GM18868 (cell line): Measurements from ENCODE around the gene SYNGR4.
A peak's percentile ranks its signal among the peaks of the same experiment; 100 is the strongest.

Experiments
- ATAC-seq: cut with Tn5 transposase; IDR thresholded peaks from one replicate; pipeline ENCODE4 v1.9.1; 2021; ENCODE audit warnings: mild to moderate bottlenecking, moderate library complexity; ENCODE audit not compliant: unreplicated experiment

Gene SYNGR4

DNA sequence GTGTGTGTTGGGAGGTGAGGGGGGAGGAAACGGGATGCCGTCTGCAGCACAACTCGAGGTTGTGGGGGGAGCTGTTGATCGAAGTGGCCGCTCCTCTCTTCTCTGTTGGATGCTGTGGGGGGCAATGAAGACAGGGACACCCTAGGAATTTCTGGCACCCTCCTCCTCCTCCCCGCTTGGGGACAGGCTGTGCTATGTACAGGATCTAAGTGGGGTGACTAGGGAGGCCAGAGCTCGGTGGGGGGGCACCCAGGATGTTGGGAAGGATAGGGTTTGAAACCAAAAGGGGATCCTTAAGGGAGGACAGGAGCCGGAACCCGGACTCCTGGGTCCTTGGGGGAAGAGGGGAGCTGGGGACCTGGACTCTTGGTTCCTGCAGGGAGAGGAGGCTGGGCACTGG is 31.3 kb downstream of the SYNGR4 start:
- no peak for ATAC-seq

DNA sequence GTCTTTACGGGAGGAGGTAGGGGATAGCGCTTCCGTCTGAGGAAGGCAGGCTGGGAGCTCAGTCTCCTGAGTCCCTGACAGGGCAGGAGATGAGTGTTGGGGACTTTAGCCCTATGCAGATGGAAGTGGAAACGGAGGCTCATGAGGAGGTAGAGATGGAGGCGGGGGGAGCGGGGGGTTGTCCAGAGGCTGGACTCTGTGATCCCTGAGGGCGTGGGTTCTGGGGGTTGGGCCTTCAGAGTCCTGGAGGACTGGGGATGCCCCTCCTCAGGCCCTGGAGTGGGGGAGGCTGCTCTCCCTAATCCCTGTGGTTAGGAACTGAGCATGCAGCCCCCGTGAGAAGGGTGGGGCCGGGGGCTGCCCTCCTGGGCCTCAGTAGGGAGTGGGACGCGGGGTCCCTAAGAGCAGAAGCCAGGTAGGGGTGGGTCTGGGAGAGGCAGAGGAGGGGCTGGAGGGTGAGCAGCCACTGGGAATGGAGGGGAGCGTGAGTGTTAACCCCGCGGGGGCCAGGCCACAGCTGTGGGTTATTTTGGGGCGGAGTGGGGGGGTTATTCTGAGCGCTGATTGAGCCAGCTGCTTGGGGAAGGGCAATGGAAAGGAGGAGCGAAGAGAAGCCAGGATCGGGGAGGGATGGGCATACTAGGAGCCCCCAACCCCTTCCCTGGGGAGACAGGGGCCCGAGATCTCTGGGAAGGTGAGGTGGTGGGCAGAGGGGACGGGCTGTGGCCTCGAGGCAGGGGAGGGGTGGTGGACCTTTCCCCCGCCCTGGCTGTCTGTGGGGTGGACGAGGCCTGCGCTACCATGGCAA is 32.1 kb downstream of the SYNGR4 start:
- ATAC-seq: no peak

DNA sequence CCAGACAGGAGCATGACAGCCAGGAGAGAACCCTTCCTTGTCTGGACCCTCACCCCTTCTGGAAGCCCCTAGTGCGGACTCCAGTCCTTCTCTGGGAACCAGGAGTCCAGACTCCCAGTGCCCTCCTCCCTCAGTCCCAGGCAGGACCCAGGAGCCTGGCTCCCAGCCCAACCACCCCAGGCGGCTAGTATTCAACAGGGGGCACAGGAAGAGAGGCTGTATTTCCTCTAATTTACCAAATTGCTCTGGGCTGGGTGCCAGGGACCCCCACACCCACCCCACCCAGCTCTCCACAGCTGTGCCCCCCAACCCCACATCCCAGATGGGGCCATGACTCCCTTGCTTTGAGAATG is 32.6 kb downstream of the SYNGR4 start:
- no peak for ATAC-seq

DNA sequence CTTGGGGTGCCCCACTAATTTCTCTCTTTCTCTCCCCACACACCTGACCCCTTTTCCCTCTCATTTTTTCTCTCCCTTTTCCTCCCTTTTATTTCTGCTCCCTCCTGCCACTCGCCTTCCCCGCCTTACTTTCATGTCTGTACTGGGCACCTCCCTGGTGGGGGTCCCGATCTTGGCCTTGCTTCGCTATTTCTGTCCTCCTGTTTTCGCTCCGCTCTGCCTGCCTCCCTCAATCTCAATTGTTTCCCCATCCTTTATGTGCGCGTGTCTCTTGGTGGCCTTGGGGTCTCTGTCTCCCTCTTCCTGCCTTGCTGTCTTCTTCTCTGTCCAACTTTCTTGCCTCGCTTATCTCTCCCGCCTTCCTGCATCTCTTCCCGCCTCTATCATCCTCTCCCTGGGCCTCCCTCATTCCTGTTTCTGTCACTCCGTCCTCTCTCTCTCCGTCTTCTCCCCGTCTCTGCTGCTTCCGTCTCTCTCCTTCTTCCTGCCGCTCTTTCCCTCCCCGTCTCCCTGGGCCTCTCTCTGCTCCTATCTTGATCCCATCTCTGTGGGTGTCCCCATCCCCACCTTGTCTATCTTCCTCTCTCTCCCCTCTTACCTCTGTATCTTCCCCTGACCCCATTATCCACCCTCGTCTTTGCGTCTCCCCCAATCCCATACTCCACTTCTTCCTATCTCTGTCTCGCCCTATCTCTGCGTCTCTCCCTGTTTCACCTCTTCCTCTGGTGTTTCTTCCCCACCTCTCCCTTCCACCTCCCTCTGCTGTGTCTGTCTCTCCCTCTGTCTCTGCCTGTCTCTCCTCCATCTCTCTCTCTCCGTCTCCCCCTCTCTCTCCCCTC is 33.3 kb downstream of the SYNGR4 start:
- ATAC-seq: no peak

DNA sequence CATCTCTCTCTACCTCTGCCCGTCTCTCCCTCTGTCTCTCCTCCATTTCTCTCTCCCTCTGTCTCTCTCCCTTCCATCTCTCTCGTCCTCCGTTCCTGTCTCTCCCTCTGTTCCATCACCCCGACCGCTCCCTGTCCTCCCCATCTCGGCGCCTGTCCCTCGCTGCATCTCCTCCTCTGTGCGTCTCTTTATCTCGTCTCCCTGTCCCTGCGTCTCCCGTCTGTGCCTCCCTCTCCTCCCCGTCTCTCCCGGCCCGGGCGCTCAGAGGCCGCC is 33.9 kb downstream of the SYNGR4 start:
- ATAC-seq: no peak

DNA sequence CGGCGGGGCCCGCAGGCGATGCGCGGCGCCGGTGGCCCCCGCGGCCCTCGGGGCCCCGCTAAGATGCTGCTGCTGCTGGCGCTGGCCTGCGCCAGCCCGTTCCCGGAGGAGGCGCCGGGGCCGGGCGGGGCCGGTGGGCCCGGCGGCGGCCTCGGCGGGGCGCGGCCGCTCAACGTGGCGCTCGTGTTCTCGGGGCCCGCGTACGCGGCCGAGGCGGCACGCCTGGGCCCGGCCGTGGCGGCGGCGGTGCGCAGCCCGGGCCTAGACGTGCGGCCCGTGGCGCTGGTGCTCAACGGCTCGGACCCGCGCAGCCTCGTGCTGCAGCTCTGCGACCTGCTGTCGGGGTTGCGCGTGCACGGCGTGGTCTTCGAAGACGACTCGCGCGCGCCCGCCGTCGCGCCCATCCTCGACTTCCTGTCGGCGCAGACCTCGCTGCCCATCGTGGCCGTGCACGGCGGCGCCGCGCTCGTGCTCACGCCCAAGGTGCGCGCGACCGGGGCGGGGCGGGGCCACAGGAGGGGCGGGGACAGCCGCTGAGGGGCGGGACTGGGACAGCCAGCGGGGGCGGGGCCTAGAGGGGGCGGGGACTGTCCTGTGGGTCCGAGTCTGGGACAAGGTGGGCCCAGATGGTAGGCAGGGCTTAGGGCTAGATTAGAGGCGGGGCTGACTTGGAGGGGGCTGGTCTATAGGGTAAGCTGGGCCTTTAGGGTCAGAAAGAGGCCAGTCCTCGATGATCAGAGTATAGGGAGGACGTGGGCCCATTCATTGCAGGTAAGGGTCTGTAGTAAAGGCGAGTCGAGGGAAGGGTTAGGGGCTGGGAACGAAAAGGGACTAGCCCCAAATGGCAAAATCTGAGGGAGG is 34.4 kb downstream of the SYNGR4 start:
- ATAC-seq: peak; percentile 49

DNA sequence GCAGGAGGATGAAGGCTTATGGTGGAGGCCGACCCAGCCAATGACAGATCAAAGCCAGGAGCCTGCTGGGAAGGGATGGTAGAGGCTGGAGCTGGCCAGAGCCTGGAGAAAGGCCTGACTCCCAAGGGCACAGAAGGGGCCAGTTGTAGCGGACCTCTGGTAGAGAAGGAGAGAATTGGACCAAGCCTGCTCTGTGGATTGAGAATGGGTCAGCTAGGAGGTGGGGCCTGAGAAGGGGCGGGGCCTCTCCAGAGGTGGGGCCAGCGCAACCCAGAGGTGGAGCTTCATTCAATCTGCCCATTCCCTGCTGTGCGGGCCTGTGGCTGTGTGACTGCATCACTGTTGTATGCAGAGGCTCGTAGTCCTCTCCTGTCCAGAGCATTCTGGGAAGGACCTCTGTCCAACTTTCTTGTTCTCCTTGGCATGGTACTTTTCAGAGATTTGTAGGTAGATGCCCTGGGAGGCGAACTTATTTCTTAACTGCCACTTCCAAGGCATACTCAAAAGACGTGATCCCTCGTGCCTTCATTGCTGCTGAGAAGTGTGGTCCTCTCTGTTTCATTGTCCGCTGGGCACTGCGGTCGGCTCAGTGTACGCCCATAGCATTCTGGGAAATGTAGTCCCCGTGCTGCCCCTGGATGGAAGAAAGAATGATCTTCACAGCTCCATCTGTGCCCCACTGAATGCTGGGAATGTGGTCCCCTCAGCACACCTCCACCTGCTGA is 36.0 kb downstream of the SYNGR4 start:
- ATAC-seq: no peak

DNA sequence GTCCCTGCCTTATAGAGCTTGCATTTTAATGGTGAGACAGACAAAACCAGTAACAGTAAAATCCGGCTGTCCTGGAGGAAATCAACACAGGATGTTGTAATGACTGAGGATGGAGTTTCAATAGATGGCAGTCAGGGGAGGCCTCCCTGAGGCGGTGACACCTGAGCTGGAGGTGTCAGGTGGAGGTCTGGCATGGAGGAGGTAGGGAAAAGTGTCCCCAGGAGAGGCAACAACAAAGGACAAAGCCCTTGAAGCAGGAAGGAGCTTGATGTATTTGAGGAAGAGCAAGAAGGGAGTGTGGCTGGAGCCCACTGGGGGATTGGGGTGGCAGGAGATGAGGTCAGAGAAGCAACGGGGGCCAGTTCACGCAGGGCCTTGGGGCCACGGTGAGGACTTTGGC is 37.1 kb downstream of the SYNGR4 start:
- ATAC-seq: no peak

DNA sequence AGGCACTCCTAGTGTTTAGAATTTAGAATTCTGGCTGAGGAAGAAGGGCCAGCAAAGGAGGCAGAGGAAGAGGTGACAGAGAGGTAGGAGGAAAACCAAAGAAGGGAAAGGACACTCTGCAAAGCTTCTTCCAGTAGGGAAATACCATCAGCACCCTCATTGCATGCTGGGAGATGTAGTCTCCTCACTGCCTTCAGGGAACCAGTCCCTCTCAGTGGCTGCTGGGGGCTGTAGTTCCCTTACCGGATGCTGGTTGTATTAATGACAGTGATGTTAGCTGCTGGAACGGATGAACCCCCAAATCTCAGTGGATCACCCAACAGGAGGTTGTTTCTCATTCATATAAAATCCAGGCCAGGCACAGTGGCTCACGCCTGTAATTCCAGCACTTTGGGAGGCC is 39.4 kb downstream of the SYNGR4 start:
- no peak for ATAC-seq

DNA sequence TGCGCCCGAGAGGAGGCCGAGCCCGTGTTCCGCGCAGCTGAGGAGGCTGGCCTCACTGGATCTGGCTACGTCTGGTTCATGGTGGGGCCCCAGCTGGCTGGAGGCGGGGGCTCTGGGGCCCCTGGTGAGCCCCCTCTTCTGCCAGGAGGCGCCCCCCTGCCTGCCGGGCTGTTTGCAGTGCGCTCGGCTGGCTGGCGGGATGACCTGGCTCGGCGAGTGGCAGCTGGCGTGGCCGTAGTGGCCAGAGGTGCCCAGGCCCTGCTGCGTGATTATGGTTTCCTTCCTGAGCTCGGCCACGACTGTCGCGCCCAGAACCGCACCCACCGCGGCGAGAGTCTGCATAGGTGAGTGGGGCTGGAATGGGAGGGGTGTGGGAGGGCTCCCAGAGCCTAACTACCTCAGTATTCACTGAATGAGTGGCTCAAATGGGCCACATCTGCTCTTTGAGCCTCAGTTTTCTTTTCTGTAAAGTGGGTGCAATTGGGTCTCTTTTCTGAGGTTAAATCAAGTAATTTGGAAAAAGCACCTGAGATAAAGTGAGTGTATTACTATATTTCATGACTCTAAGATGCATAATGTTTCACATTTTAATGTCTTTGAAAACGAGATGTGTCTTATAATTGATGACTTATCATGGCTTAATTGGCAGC is 41.0 kb downstream of the SYNGR4 start:
- ATAC-seq: no peak

DNA sequence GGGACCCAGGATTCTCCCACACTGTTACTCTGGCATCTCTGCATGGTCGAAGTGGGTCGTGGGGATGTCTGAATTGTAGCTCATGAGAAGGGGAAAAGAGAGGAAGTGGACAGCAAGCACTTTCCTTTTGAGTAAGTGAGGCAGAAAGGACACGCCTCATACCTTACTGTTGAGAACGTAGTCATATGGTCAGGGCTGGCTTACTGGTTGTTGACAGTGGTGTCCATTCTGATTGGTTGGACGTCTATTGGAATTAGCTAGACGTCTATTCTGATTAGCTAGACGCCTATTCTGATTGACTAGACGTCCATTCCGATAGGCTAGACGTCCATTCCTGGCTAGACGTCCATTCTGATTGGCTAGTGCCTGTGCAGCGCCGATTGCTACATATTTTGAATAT is 41.7 kb downstream of the SYNGR4 start:
- ATAC-seq: no peak

DNA sequence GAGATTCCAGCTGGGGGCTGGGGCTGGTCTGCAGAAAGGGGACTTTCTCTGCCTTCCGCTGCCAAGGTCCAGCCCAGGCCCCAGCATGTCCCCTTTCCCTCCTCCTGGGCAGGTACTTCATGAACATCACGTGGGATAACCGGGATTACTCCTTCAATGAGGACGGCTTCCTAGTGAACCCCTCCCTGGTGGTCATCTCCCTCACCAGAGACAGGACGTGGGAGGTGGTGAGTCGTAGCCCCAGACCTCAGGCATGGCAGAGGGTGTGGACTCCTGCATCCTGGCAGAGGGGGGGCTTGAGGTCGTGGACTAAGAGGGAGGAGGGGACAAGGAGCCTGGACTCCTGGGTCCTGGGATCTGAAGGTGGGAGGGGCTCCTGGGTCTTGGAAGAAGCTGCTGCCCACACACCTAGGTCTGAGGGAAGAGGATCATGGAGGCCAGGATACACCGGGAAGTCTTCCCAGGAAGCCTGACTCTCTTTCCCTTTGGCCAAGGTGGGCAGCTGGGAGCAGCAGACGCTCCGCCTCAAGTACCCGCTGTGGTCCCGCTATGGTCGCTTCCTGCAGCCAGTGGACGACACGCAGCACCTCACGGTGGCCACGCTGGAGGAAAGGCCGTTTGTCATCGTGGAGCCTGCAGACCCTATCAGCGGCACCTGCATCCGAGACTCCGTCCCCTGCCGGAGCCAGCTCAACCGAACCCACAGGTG is 49.9 kb downstream of the SYNGR4 start:
- no peak for ATAC-seq

DNA sequence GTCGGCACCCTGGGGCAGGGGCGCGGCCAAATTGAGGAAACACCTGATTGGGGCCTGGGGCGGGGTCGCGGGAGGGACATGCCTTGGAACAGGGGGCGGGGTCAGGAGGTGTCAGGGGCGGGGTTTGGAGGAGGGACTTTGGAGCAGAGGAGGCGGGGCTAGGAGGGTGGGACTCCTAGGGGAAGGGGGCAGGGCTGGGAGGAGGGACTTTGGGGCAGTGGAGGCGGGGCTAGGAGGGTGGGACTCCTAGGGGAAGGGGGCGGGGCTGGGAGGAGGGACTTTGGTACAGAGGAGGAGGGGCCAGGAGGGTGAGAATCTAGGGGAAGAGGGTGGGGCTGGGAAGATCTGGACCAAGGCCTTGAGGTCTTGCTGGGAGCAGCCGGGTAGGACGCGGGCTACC is 51.2 kb downstream of the SYNGR4 start:
- ATAC-seq: no peak

DNA sequence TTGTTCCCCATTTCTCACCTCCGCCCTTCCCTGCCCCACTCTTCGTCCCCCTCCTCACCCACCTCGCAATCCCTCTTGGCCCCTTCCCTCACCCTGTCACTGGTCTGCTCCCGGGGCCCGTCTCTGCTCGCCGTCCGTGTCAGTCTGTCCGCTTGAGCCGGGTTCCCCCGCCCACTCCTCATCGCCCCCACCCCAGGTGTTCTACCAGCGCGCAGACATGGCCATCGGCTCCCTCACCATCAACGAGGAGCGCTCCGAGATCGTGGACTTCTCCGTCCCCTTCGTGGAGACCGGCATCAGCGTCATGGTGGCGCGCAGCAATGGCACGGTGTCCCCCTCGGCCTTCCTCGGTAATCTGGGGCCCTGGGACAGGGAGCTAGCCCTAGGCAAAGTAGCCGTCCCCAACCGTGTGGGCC is 51.6 kb downstream of the SYNGR4 start:
- ATAC-seq: no peak

DNA sequence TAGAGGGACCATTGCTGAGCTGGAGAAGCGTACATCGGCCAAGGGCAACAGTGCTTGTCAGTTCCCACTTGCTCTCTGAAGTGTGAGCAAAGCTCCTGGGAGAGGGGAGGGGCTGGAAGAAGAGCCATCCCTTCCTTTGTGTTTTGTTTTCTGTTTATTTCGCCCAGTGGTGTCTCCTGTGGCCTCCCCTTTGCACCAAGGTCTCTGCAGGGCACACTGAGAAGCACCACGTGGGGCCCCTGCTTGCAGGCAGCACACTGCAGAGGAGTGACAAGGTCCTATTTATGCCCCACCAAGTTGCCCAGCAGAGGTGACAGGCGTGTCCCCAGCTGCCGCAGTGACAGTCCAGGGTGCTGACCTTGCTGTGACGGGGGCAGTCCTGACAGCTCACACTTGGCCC is 53.3 kb downstream of the SYNGR4 start:
- no peak for ATAC-seq

DNA sequence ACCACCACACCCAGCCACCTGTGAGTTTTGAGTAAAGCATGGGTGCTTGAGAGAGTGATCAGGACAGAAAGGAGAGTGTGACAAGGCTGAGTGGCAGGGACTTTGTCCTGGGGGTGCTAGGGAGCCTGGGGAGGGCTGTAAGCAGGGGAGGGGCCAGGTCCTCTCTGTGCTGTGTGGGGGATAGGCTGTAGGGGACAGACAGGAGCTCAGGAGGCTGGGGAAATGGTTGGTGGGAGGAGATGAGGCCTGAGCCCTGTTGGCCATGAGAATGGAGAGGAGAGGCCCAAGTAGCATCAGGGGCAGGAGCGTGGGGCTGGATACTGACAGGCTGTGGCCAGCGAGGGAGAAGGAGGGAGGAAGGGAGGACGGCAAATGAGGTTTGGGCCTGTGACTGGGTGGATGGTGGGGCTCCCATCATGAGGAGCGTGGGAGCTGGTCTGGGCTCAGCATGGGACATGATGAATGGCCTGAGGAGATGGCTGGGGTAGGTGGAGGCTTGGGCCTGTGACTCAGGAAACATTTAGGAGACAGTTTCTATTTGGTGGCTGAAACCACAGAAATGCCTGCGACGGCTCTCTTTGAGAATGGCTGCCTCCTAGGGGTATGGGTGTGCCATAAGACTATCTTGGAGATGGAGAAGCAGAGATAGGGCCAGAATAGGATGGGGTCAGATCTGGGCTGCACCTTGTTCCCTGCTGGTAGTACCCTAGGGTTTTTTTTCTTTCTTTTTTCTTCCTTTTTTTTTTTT is 54.3 kb downstream of the SYNGR4 start:
- ATAC-seq: no peak

DNA sequence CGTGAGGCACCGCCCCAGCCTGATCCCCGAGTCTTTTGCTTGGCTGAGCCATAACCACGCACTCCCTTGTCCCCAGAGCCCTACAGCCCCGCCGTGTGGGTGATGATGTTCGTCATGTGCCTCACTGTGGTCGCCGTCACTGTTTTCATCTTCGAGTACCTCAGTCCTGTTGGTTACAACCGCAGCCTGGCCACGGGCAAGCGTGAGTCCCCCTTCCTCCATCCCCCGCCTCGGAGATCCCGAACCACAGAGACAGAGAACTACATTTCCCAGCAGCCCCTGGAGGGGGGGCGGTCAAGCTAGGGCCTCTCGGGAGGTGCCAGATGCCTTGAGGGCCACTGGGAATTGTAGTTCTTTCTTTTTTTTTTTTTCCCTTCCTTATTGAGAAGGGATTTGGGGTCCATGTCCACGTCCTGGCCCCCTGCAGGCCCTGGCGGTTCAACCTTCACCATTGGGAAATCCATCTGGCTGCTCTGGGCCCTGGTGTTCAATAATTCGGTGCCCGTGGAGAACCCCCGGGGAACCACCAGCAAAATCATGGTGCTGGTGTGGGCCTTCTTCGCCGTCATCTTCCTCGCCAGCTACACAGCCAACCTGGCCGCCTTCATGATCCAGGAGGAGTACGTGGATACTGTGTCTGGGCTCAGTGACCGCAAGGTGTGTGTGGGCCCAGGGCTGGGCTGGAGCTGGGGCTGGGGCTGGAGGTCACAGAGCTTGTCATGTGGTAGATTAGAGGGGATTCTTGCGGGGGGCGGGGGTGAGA is 55.2 kb downstream of the SYNGR4 start:
- no peak for ATAC-seq

DNA sequence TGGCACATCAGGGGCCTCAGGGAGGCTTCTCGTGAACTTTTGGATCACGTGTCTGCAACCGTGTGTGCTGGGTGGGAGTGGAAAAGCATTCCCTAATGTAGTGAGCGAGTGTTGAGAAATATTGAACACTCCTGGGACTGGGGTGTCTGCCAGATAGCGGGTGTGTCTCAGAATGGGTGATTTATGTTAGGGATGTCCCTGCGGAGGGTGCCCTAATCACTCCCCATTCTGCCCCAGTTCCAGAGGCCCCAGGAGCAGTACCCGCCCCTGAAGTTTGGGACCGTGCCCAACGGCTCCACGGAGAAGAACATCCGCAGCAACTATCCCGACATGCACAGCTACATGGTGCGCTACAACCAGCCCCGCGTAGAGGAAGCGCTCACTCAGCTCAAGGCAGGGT is 57.4 kb downstream of the SYNGR4 start:
- ATAC-seq: no peak
